Measurements from ENCODE around the gene CTNNBL1.

GRCh38 chr20:37726321-37726720 lies 32.5 kb downstream of the CTNNBL1 start:
- TF ChIP-seq GATA3 (IDR thresholded peaks at IDR 0.05; ENCODE audit: low read depth, low read length) (no peak), GATA2 (IDR thresholded peaks at IDR 0.05; ENCODE audit: low read depth, low read length) (no peak)
